Activated naive CD8-positive, alpha-beta T cell treated with anti-CD3 and anti-CD28 coated beads for 36 hours (primary cell): Measurements from ENCODE around the gene RS1. TPM values are rescaled to one million over a fixed set of nuclear protein-coding genes. Genes with fewer than 3 reads are reported as not detected.
A peak's percentile ranks its signal among the peaks of the same experiment; 100 is the strongest.

ENCODE experiments used
- DNase-seq: peaks from one replicate; pipeline ENCODE4 v3.0.0; 2021
- H3K27ac Mint-ChIP-seq: one replicate; pipeline ENCODE4 v1.8.0; 2022; ENCODE audit warnings: mild to moderate bottlenecking, moderate library complexity, mixed read lengths
- H3K27me3 Mint-ChIP-seq: one replicate; pipeline ENCODE4 v1.8.0; 2022; ENCODE audit warnings: mild to moderate bottlenecking, mixed read lengths
- H3K36me3 Mint-ChIP-seq: one replicate; pipeline ENCODE4 v1.8.0; 2021; ENCODE audit warnings: mild to moderate bottlenecking, mixed read lengths
- H3K4me1 Mint-ChIP-seq: one replicate; pipeline ENCODE4 v1.8.0; 2021; ENCODE audit warnings: mixed read lengths
- H3K4me3 Mint-ChIP-seq: one replicate; pipeline ENCODE4 v1.8.0; 2022; ENCODE audit warnings: mild to moderate bottlenecking, moderate library complexity, mixed read lengths
- H3K9me3 Mint-ChIP-seq: one replicate; pipeline ENCODE4 v1.8.0; 2022; ENCODE audit warnings: mixed read lengths
- total RNA-seq, 2 experiments: library from RNA; stranded (reverse); gene quantifications; one replicate each; pipeline ENCODE4 v1.2.3, GENCODE V29; 2021

Gene RS1
- total RNA-seq, 2 experiments from 2014 or later, result not detected

DNA sequence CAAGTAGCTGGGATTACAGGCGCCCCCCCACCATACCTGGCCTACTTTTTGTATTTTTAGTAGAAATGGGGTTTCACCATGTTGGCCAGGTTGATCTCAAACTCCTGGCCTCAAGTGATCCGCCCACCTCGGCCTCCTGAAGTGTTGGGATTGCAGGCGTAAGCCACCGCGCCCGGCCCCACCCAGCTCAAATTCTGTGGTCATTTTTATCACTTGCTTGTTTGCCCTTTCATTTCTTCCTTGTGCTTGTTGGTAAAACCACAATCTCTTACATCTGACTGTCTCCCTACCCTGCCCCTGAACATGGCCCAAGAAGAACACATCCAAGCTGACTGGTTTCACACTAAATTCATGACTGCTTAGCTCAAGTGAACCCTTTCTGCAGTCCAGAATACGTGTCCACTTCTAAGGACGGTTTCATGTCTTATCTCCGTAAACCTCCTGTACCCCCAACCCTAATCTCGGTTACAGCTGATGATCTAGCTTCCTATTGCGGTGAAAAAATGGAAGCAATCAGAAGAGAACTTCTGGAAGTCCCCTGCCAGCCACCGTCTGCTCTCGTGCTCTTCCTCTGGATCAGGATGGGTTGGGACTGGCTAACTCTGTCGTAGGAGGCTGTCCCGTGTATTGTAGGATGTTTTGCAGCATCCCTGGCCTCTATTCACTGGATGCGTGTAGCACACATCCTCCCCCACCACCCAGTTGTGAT is 5.4 kb upstream of the RS1 start:
- H3K4me3 Mint-ChIP-seq, result no peak overlapping the region
- H3K36me3 Mint-ChIP-seq, result no peaks in the 10 kb centered on the region
- H3K4me1 Mint-ChIP-seq, result peaks cover 6% of the 10 kb centered on the region
- H3K9me3 Mint-ChIP-seq, result no peaks in the 10 kb centered on the region
- H3K27me3 Mint-ChIP-seq, result no peaks in the 10 kb centered on the region
- no peak for DNase-seq
- no peak overlapping the region for H3K27ac Mint-ChIP-seq

- Mint-ChIP-seq H3K27ac (no peak overlapping the region), H3K36me3 (no peaks in the 10 kb centered on the region), H3K27me3 (no peaks in the 10 kb centered on the region), H3K4me3 (no peak overlapping the region), H3K9me3 (no peaks in the 10 kb centered on the region), H3K4me1 (peaks cover 6% of the 10 kb centered on the region)
- no peak for DNase-seq
Observed at GRCh38 chrX:18676470-18676869, 4.6 kb upstream of the RS1 start.

GRCh38 chrX:18676050-18676449 is 4.1 kb upstream of the RS1 start:
- H3K36me3 Mint-ChIP-seq, result no peaks in the 10 kb centered on the region
- H3K27me3 Mint-ChIP-seq, result no peaks in the 10 kb centered on the region
- DNase-seq, result no peak
- H3K4me3 Mint-ChIP-seq, result no peak overlapping the region
- no peak overlapping the region for H3K27ac Mint-ChIP-seq
- H3K9me3 Mint-ChIP-seq, result no peaks in the 10 kb centered on the region
- peaks cover 6% of the 10 kb centered on the region for H3K4me1 Mint-ChIP-seq

DNA sequence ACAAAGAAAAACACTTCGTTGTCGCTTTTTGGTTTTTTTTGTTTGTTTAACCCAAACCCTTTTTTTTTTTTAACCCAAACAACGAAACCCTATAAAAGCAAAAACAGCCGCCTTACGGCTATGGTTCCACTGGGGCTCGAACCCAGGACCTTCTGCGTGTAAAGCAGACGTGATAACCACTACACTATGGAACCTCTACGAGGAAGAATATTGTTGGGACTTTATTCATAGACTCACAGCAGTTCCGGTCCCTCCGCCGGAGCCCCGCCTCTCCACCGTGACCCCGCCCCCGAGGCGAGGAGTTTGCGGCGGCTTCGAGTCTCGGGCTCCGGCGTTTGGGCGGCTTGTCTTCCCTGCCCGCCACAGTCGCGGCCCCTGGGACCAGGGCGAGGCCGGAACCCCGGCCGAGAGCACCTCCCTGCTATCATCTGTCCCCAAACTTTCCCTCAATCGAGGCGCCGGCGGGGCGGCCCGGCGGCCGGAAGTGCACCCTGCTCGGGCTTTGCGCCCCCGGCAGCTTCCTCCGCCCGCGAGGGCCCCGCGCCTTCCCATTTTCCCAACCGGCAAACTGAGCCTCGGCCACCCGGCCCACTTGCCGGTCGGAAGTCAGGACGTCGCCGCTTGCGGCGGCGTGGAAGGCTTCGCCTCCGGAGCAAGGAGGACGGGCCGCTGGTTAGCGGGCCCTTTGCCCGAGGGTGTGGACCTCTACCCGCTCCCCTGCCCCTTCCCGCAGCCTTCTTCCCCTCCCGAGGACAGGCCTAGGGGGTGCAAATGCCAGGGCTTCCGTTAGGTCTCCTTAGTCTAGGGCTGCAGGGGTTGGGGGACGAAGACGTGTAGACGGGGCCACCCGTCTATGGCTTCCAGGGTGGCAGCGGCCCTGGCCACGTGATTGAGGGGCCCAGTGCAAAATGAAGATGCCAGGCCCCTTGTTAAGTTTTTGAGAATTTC is 3.2 kb upstream of the RS1 start:
- peaks cover 6% of the 10 kb centered on the region for H3K4me1 Mint-ChIP-seq
- no peaks in the 10 kb centered on the region for H3K36me3 Mint-ChIP-seq
- H3K27me3 Mint-ChIP-seq, result no peaks in the 10 kb centered on the region
- DNase-seq, result peak; percentile 74
- peak overlapping the region; percentile 66 for H3K4me3 Mint-ChIP-seq
- H3K27ac Mint-ChIP-seq, result peak overlapping the region; percentile 77
- no peaks in the 10 kb centered on the region for H3K9me3 Mint-ChIP-seq

- H3K27me3 Mint-ChIP-seq, result no peaks in the 10 kb centered on the region
- peaks cover 6% of the 10 kb centered on the region for H3K4me1 Mint-ChIP-seq
- H3K4me3 Mint-ChIP-seq, result peak overlapping the region; percentile 66
- H3K36me3 Mint-ChIP-seq, result no peaks in the 10 kb centered on the region
- DNase-seq, result peak; percentile 15
- no peaks in the 10 kb centered on the region for H3K9me3 Mint-ChIP-seq
- H3K27ac Mint-ChIP-seq, result no peak overlapping the region
Observed at GRCh38 chrX:18674417-18674787, 2.5 kb upstream of the RS1 start.

GRCh38 chrX:18668071-18668835 is 3.7 kb downstream of the RS1 start:
- DNase-seq, result no peak
- H3K4me1 Mint-ChIP-seq, result peaks cover 8% of the 10 kb centered on the region
- peak overlapping the region; percentile 12 for H3K27ac Mint-ChIP-seq
- peak overlapping the region; percentile 29 for H3K4me3 Mint-ChIP-seq
- no peaks in the 10 kb centered on the region for H3K36me3 Mint-ChIP-seq
- no peaks in the 10 kb centered on the region for H3K27me3 Mint-ChIP-seq
- no peaks in the 10 kb centered on the region for H3K9me3 Mint-ChIP-seq

- H3K36me3 Mint-ChIP-seq, result no peaks in the 10 kb centered on the region
- DNase-seq, result no peak
- H3K4me1 Mint-ChIP-seq, result peaks cover 8% of the 10 kb centered on the region
- H3K27me3 Mint-ChIP-seq, result no peaks in the 10 kb centered on the region
- H3K27ac Mint-ChIP-seq, result no peak overlapping the region
- H3K4me3 Mint-ChIP-seq, result no peak overlapping the region
- H3K9me3 Mint-ChIP-seq, result no peaks in the 10 kb centered on the region
Observed at GRCh38 chrX:18666614-18667013, 5.3 kb downstream of the RS1 start.

GRCh38 chrX:18664947-18665346 is 7.0 kb downstream of the RS1 start:
- Mint-ChIP-seq H3K36me3 (no peaks in the 10 kb centered on the region), H3K4me1 (peaks cover 8% of the 10 kb centered on the region), H3K9me3 (no peaks in the 10 kb centered on the region), H3K4me3 (no peak overlapping the region), H3K27ac (no peak overlapping the region), H3K27me3 (no peaks in the 10 kb centered on the region)
- no peak for DNase-seq

DNA sequence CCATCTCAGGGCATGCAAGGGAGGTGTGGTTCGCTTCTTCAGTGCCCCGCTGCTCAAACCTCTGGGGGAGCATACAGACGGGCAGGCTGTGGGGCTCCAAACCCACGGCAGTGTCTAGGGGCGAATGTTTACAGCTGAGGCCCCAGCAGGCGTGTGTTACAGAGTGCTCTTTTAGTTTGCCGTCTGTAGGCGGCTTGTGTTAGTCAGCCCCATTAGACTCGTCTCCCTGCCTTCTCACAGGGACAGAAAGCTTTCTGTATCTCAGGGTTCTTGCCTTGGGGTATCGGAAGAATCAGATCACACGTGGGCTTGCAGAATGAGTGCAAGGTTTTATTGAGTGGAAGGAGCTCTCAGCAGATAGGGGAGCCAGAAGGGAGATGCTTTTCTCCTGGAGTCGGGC is 10.6 kb downstream of the RS1 start:
- Mint-ChIP-seq H3K9me3 (no peaks in the 10 kb centered on the region), H3K4me3 (no peak overlapping the region), H3K4me1 (no peaks in the 10 kb centered on the region)

GRCh38 chrX:18654875-18655836 is 16.8 kb downstream of the RS1 start:
- no peak overlapping the region for H3K27ac Mint-ChIP-seq
- no peaks in the 10 kb centered on the region for H3K9me3 Mint-ChIP-seq
- H3K4me1 Mint-ChIP-seq, result no peaks in the 10 kb centered on the region

More for the DNA sequence above, 10.6 kb downstream of the RS1 start:
- DNase-seq, result no peak
- no peaks in the 10 kb centered on the region for H3K36me3 Mint-ChIP-seq
- no peaks in the 10 kb centered on the region for H3K27me3 Mint-ChIP-seq
- no peak overlapping the region for H3K27ac Mint-ChIP-seq

DNA sequence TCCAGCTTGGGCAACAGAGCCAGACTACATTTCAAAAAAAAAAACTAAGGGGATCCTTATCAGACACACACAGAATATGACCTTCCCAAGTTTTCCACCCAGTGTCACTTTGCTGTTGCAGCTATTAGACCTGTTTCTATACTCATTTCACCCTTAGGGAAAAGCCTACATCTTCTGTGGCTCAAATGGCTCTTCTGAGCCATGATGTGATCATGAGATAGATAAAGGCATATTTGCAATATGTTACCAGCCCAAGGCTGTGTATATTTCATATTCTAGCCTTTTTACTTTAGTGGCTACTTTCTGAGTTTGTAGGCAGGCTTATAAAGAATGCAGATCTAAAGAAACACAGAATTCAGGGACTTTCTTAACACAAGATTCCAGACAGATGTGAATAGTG is 19.3 kb downstream of the RS1 start:
- Mint-ChIP-seq H3K27ac (no peak overlapping the region), H3K4me3 (no peak overlapping the region), H3K27me3 (no peaks in the 10 kb centered on the region), H3K36me3 (no peaks in the 10 kb centered on the region), H3K4me1 (no peaks in the 10 kb centered on the region), H3K9me3 (no peaks in the 10 kb centered on the region)
- no peak for DNase-seq

More at GRCh38 chrX:18654875-18655836, 16.8 kb downstream of the RS1 start:
- Mint-ChIP-seq H3K27me3 (no peaks in the 10 kb centered on the region), H3K4me3 (no peak overlapping the region), H3K36me3 (no peaks in the 10 kb centered on the region)
- DNase-seq, result no peak

- Mint-ChIP-seq H3K27me3 (no peaks in the 10 kb centered on the region), H3K27ac (no peak overlapping the region), H3K9me3 (no peaks in the 10 kb centered on the region), H3K4me3 (no peak overlapping the region), H3K4me1 (no peaks in the 10 kb centered on the region), H3K36me3 (no peaks in the 10 kb centered on the region)
- no peak for DNase-seq
Observed at GRCh38 chrX:18650662-18651061, 21.2 kb downstream of the RS1 start.

- Mint-ChIP-seq H3K36me3 (no peaks in the 10 kb centered on the region), H3K27ac (no peak overlapping the region), H3K4me1 (no peaks in the 10 kb centered on the region), H3K27me3 (no peaks in the 10 kb centered on the region), H3K9me3 (no peaks in the 10 kb centered on the region), H3K4me3 (no peak overlapping the region)
- no peak for DNase-seq
Observed at GRCh38 chrX:18649498-18649951, 22.4 kb downstream of the RS1 start.

- no peak overlapping the region for H3K27ac Mint-ChIP-seq
- no peaks in the 10 kb centered on the region for H3K27me3 Mint-ChIP-seq
- no peak for DNase-seq
- H3K4me1 Mint-ChIP-seq, result no peaks in the 10 kb centered on the region
- no peaks in the 10 kb centered on the region for H3K9me3 Mint-ChIP-seq
- H3K36me3 Mint-ChIP-seq, result no peaks in the 10 kb centered on the region
- no peak overlapping the region for H3K4me3 Mint-ChIP-seq
Observed at GRCh38 chrX:18647621-18648020, 24.3 kb downstream of the RS1 start.
